Gastrocnemius medialis (tissue), 4 donors: ENCODE measurements around the gene CTCFL. TPM values are rescaled to one million over a fixed set of nuclear protein-coding genes. Genes with fewer than 3 reads are reported as not detected.

Source experiments
- ATAC-seq, 2 donors: fragments of 150-250 bp; one replicate each; pipeline ENCODE4 v1.9.1; 2016
- DNase-seq, 2 donors: peaks; one replicate each; pipeline ENCODE4 v3.0.0-alpha.2; 2019
- H3K27ac ChIP-seq, 4 donors: fragments of 200-600 bp; sonication (generic); 1 replicate in 1 of 4; 2 replicates in 3 of 4; pipeline ENCODE4 v1.5.1; 2016 to 2018; ENCODE audit warnings: mild to moderate bottlenecking in 2 of 4, moderate library complexity in 1 of 4
- H3K27me3 ChIP-seq, 3 donors: fragments of 200-600 bp; sonication (generic) in 2 of 3; 1 replicate in 1 of 3; 2 replicates in 2 of 3; pipeline versions ENCODE4 v1.5.1 to v1.6.0; 2016 to 2019; ENCODE audit warnings: mild to moderate bottlenecking in 1 of 3, moderate library complexity in 1 of 3
- H3K36me3 ChIP-seq, 2 donors: fragments of 200-600 bp; sonication (generic) in 1 of 2; one replicate each; pipeline ENCODE4 v1.5.1; 2017 to 2018
- H3K4me1 ChIP-seq, 2 donors: fragments of 200-600 bp; sonication (generic) in 1 of 2; one replicate each; pipeline ENCODE4 v1.5.1; 2016 to 2017; ENCODE audit warnings: mild to moderate bottlenecking in 2 of 2
- H3K4me3 ChIP-seq, 4 donors: fragments of 200-600 bp; sonication (generic) in 3 of 4; 1 replicate in 1 of 4; 2 replicates in 3 of 4; pipeline ENCODE4 v1.5.1; 2016 to 2019; ENCODE audit warnings: mild to moderate bottlenecking in 2 of 4
- H3K9me3 ChIP-seq, 3 donors: fragments of 200-600 bp; sonication (generic) in 2 of 3; 1 replicate in 1 of 3; 2 replicates in 2 of 3; pipeline ENCODE4 v1.5.1; 2016 to 2019
- POLR2A ChIP-seq, 2 donors: fragments of 450-650 bp; IDR thresholded peaks; one replicate each; pipeline ENCODE4 v1.6.1; 2017; ENCODE audit warnings: antibody characterized with exemption in 2 of 2, mild to moderate bottlenecking in 2 of 2, moderate library complexity in 2 of 2
- in situ Hi-C, 4 donors: fragments of 200-750 bp; cut with MboI; loops; one replicate each; pipeline versions ENCODE4 v1.15.0 to v1.8.0; 2017; ENCODE audit warnings: low sequenced_read_pairs in 4 of 4
- intact Hi-C: fragments of 100-400 bp; cut with DNase I; formaldehyde crosslinking; loops from one replicate; pipeline ENCODE4 v1.15.1; 2023; ENCODE audit warnings: low total_unique reads
- total RNA-seq, 4 donors: library from RNA; depleted of rRNA; stranded (reverse); fragments of >200 nt; gene quantifications; one replicate each; pipeline versions ENCODE4 v1.1.0 to v1.2.3, GENCODE V29; 2016
- TF ChIP-seq, protein P1 (sequence below), 5 experiments: fragments of 450-650 bp in 3 of 5; fragments of 200-600 bp in 2 of 5; sonication (generic) in 2 of 5; IDR thresholded peaks in 4 of 5; conservative IDR thresholded peaks in 1 of 5; 1 replicate in 4 of 5; 2 replicates in 1 of 5; pipeline ENCODE4 v1.5.1; 2016 to 2019; ENCODE audit warnings: antibody characterized with exemption in 5 of 5, mild to moderate bottlenecking in 3 of 5, moderate library complexity in 3 of 5

CTCFL gene
- total RNA-seq, 4 donors from 2014 or later = not detected

GRCh38 chr20:57570920-57571319, 46.0 kb upstream of the CTCFL start:
- no peak overlapping the region for H3K27ac ChIP-seq
- ATAC-seq = no peak
- H3K36me3 ChIP-seq = no peaks in the 10 kb centered on the region
- in situ Hi-C loops = no loop called here
- peaks cover 5 to 17% (median 7%) of the 10 kb centered on the region in 3 donors for H3K27me3 ChIP-seq
- H3K9me3 ChIP-seq = no peaks in the 10 kb centered on the region
- DNase-seq = no peak
- no peaks in the 10 kb centered on the region for H3K4me1 ChIP-seq
- intact Hi-C loops = no loop called here
- no peak overlapping the region for H3K4me3 ChIP-seq
- TF ChIP-seq, protein P1, sequence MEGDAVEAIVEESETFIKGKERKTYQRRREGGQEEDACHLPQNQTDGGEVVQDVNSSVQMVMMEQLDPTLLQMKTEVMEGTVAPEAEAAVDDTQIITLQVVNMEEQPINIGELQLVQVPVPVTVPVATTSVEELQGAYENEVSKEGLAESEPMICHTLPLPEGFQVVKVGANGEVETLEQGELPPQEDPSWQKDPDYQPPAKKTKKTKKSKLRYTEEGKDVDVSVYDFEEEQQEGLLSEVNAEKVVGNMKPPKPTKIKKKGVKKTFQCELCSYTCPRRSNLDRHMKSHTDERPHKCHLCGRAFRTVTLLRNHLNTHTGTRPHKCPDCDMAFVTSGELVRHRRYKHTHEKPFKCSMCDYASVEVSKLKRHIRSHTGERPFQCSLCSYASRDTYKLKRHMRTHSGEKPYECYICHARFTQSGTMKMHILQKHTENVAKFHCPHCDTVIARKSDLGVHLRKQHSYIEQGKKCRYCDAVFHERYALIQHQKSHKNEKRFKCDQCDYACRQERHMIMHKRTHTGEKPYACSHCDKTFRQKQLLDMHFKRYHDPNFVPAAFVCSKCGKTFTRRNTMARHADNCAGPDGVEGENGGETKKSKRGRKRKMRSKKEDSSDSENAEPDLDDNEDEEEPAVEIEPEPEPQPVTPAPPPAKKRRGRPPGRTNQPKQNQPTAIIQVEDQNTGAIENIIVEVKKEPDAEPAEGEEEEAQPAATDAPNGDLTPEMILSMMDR (IDR thresholded peaks at IDR 0.05 in 4 of 5, conservative IDR thresholded peaks at IDR 0.05 in 1 of 5) = no peak
- no peak for TF ChIP-seq POLR2A (IDR thresholded peaks at IDR 0.05)

- intact Hi-C loops = no loop called here
- no peak overlapping the region for H3K4me3 ChIP-seq
- H3K9me3 ChIP-seq = no peaks in the 10 kb centered on the region
- ATAC-seq = no peak
- TF ChIP-seq, protein P1 (IDR thresholded peaks at IDR 0.05 in 4 of 5, conservative IDR thresholded peaks at IDR 0.05 in 1 of 5) = no peak
- in situ Hi-C loops = no loop called here
- no peak overlapping the region for H3K27ac ChIP-seq
- H3K4me1 ChIP-seq = no peaks in the 10 kb centered on the region
- no peak for DNase-seq
- H3K36me3 ChIP-seq = no peaks in the 10 kb centered on the region
- H3K27me3 ChIP-seq = peaks cover 3 to 17% (median 5%) of the 10 kb centered on the region in 3 donors
These were observed 45.4 kb upstream of the CTCFL start for GRCh38 chr20:57570145-57570850.

GRCh38 chr20:57568960-57569359, 44.0 kb upstream of the CTCFL start:
- intact Hi-C loops = no loop called here

DNA sequence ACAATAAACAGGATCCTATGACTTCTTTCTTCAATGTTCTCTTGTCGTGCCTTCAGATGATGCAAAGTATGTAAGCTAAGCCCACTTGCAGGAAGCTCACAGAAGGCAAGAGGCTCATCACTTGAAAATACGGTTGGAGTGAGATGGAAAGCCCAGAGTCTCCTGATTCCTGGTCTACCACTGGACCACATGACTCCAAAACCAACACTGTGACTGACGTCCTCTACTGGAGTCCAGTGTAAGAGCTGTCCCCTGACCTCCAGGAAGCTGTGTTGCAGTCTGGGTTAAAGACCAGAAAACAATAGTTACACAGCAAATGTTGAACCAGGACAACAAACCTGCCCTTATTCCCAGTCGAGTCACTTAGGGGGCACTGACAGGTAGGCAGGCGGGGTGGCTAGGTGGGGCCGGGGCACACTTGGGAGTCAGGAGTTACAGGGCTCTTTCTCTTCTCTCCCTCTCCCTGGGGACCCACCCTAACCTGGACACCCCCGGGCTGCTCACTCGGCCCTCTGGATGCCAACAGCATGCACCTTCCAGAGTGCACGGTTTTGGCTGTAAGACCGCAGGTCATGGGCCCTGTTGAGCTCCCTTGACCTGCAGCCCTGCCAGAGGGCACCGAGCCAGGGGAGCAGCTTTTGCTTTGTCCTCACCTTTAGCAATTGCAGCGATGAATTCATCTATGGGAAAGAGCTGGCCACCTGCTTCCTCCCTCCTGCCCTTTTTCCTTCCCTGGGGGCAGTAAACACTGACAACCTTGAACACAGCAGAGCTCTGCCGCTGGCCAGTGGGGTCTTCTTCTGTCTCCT, 43.4 kb upstream of the CTCFL start:
- Histone ChIP-seq H3K36me3 (no peaks in the 10 kb centered on the region), H3K27me3 (peaks cover 3 to 7% (median 5%) of the 10 kb centered on the region in 3 donors), H3K9me3 (no peaks in the 10 kb centered on the region), H3K27ac (no peak overlapping the region), H3K4me3 (no peak overlapping the region), H3K4me1 (no peaks in the 10 kb centered on the region)
- intact Hi-C loops (no loop called here), in situ Hi-C loops (no loop called here)
- ATAC-seq = no peak
- DNase-seq = no peak
- TF ChIP-seq, protein P1 (IDR thresholded peaks at IDR 0.05 in 4 of 5, conservative IDR thresholded peaks at IDR 0.05 in 1 of 5) = no peak
- no peak for TF ChIP-seq POLR2A (IDR thresholded peaks at IDR 0.05)

More at GRCh38 chr20:57568960-57569359, 44.0 kb upstream of the CTCFL start:
- no peak overlapping the region for H3K4me3 ChIP-seq
- TF ChIP-seq, protein P1 (IDR thresholded peaks at IDR 0.05 in 4 of 5, conservative IDR thresholded peaks at IDR 0.05 in 1 of 5) = no peak
- no peak for TF ChIP-seq POLR2A (IDR thresholded peaks at IDR 0.05)
- in situ Hi-C loops = no loop called here
- H3K36me3 ChIP-seq = no peaks in the 10 kb centered on the region
- no peak for DNase-seq
- H3K27ac ChIP-seq = no peak overlapping the region
- peaks cover 3 to 9% (median 5%) of the 10 kb centered on the region in 3 donors for H3K27me3 ChIP-seq
- no peak for ATAC-seq
- no peaks in the 10 kb centered on the region for H3K9me3 ChIP-seq
- no peaks in the 10 kb centered on the region for H3K4me1 ChIP-seq
